Panc1 (cell line): Measurements from ENCODE around the gene LCE7A. TPM values are rescaled to one million over a fixed set of nuclear protein-coding genes. Genes with fewer than 3 reads are reported as not detected.

Experiments
- ATAC-seq: fragments of 200-7000 bp; cut with Tn5 transposase; 2 replicates; pipeline ENCODE4 v1.9.1; 2020; ENCODE audit warnings: mild to moderate bottlenecking, moderate library complexity
- BruUV-seq: library from RNA; stranded (reverse); fragments of 400-500 nt; replicated peaks from 2 replicates; lab custom pipeline; 2021; lab: Mats Ljungman, UMichigan
- CTCF ChIA-PET: fragments of 300-600 bp; sonication (Branson Sonifier 250); formaldehyde crosslinking; loops from one replicate; lab custom pipeline; 2022; ENCODE audit warnings: antibody characterized with exemption; lab: Charles Lee
- POLR2A ChIA-PET: fragments of 300-600 bp; sonication (Branson Sonifier 250); formaldehyde crosslinking; loops from one replicate; lab custom pipeline; 2022; ENCODE audit warnings: antibody characterized with exemption; lab: Charles Lee
- DNase-seq: peaks from one replicate; pipeline ENCODE4 v3.0.0-alpha.2; 2010; ENCODE audit warnings: low read depth, low spot score
- H3K27ac ChIP-seq: 2 replicates; pipeline ENCODE4 v1.5.1; 2011; ENCODE audit warnings: mild to moderate bottlenecking, low read length, inconsistent platforms
- H3K27me3 ChIP-seq: fragments of 200-500 bp; sonication (Bioruptor generic); 2 replicates; pipeline ENCODE4 v1.6.0; 2014; ENCODE audit warnings: low read length, inconsistent platforms; ENCODE audit not compliant: control insufficient read depth, insufficient read depth
- H3K36me3 ChIP-seq: fragments of 200-500 bp; sonication (Bioruptor generic); 2 replicates; pipeline ENCODE4 v1.5.1; 2014; ENCODE audit warnings: inconsistent platforms, mild to moderate bottlenecking, low read length, moderate library complexity; ENCODE audit not compliant: control insufficient read depth, insufficient read depth
- H3K4me1 ChIP-seq: 2 replicates; pipeline ENCODE4 v1.5.1; 2011; ENCODE audit warnings: inconsistent platforms, mild to moderate bottlenecking, low read length, moderate library complexity; ENCODE audit not compliant: control insufficient read depth, insufficient read depth
- H3K4me3 ChIP-seq, 2 experiments: 2 replicates each; pipeline ENCODE4 v1.5.1; 2011 to 2012; ENCODE audit warnings: low read depth in 2 of 2, low read length in 2 of 2, mild to moderate bottlenecking in 2 of 2, inconsistent platforms in 1 of 2, moderate library complexity in 1 of 2
- H3K9me3 ChIP-seq: fragments of 200-500 bp; sonication (Bioruptor generic); 2 replicates; pipeline ENCODE4 v1.5.1; 2014; ENCODE audit warnings: low read depth, mild to moderate bottlenecking, inconsistent platforms, low read length, moderate library complexity; ENCODE audit not compliant: control insufficient read depth, insufficient read depth
- CTCF ChIP-seq: fragments of 450-650 bp; IDR thresholded peaks from 2 replicates; pipeline ENCODE4 v1.5.1; 2017; ENCODE audit warnings: mild to moderate bottlenecking
- POLR2AphosphoS5 ChIP-seq: IDR thresholded peaks from 2 replicates; pipeline ENCODE4 v1.6.1; 2012; ENCODE audit warnings: mild to moderate bottlenecking, low read depth, low read length, moderate library complexity
- REST ChIP-seq, 2 experiments: IDR thresholded peaks; 2 replicates each; pipeline ENCODE4 v1.6.1; 2011 to 2012; ENCODE audit warnings: low read depth in 2 of 2, control low read depth in 1 of 2, low read length in 1 of 2, mild to moderate bottlenecking in 1 of 2, moderate library complexity in 1 of 2; ENCODE audit not compliant: insufficient read depth in 1 of 2
- SIN3A ChIP-seq: IDR thresholded peaks from 2 replicates; pipeline ENCODE4 v1.6.1; 2012; ENCODE audit warnings: low read depth, mild to moderate bottlenecking, low read length, moderate library complexity, borderline replicate concordance; ENCODE audit not compliant: insufficient read depth
- TCF7L2 ChIP-seq: IDR thresholded peaks from 2 replicates; pipeline ENCODE4 v1.6.1; 2011; ENCODE audit warnings: mild to moderate bottlenecking, low read depth, low read length, inconsistent platforms
- in situ Hi-C: cut with HindIII; loops from 2 replicates; pipeline ENCODE4 v1.10.0; 2016; ENCODE audit warnings: low sequenced_read_pairs, low pct_unique_long_range_greater_than_20kb
- intact Hi-C: fragments of 100-400 bp; cut with micrococcal nuclease; formaldehyde crosslinking; loops from one replicate; pipeline ENCODE4 v1.10.0; 2022; ENCODE audit not compliant: unreplicated experiment
- total RNA-seq: library from RNA; stranded (reverse); gene quantifications from one replicate; pipeline ENCODE4 v1.2.1, GENCODE V29; 2021; ENCODE audit not compliant: unreplicated experiment

LCE7A gene
- total RNA-seq, 1 experiment from 2014 or later, result not detected

GRCh38 chr1:152909206-152909605, 49.4 kb downstream of the LCE7A start:
- CTCF ChIA-PET, result no interaction called here

More at GRCh38 chr1:152909206-152909605, 49.4 kb downstream of the LCE7A start:
- H3K27me3 ChIP-seq, result peaks cover 4% of the 10 kb centered on the region
- intact Hi-C loops (no loop called here), in situ Hi-C loops (no loop called here)
- H3K4me3 ChIP-seq, result no peak overlapping the region
- POLR2A ChIA-PET, result no interaction called here
- DNase-seq, result no peak
- no peaks in the 10 kb centered on the region for H3K4me1 ChIP-seq
- no peaks in the 10 kb centered on the region for H3K9me3 ChIP-seq
- H3K36me3 ChIP-seq, result no peaks in the 10 kb centered on the region
- no TSS peak for BruUV-seq
- ATAC-seq, result no peak
- H3K27ac ChIP-seq, result no peak overlapping the region
- TF ChIP-seq CTCF (no peak), POLR2AphosphoS5 (no peak), SIN3A (no peak), REST (IDR thresholded peaks at IDR 0.05; ENCODE audit: insufficient read depth in 1 of 2, low read depth in 2 of 2, low read length in 1 of 2) (no peak), TCF7L2 (no peak)

Other genes with a start within 250 kb of the LCE7A start
- gene LCE3B, start 246.2 kb upstream of the LCE7A start, total RNA-seq, result not detected
- gene LCE3A, start 236.9 kb upstream of the LCE7A start, total RNA-seq, result not detected
- gene LCE2D, start 196.6 kb upstream of the LCE7A start, total RNA-seq, result not detected
- not detected for gene LCE2C, start 184.7 kb upstream of the LCE7A start, total RNA-seq
- gene LCE2B, start 173.9 kb upstream of the LCE7A start, total RNA-seq, result not detected
- gene LCE2A, start 161.7 kb upstream of the LCE7A start, total RNA-seq, result not detected
- not detected for gene LCE4A, start 151.8 kb upstream of the LCE7A start, total RNA-seq
- gene KPRP, start 102.0 kb upstream of the LCE7A start, total RNA-seq, result not detected
- not detected for gene LCE1F, start 84.9 kb upstream of the LCE7A start, total RNA-seq
- gene LCE1E, start 73.7 kb upstream of the LCE7A start, total RNA-seq, result not detected
- gene LCE1D, start 63.3 kb upstream of the LCE7A start, total RNA-seq, result not detected
- gene LCE1C, start 53.3 kb upstream of the LCE7A start, total RNA-seq, result not detected
- not detected for gene LCE1B, start 48.0 kb upstream of the LCE7A start, total RNA-seq
- gene LCE1A, start 32.5 kb upstream of the LCE7A start, total RNA-seq, result not detected
- gene LCE6A, start 17.1 kb upstream of the LCE7A start, total RNA-seq, result not detected
- gene SMCP, start 18.3 kb downstream of the LCE7A start, total RNA-seq, result not detected
- gene IVL, start 48.5 kb downstream of the LCE7A start, total RNA-seq, result not detected
- not detected for gene SPRR5, start 87.2 kb downstream of the LCE7A start, total RNA-seq
- gene SPRR4, start 110.7 kb downstream of the LCE7A start, total RNA-seq, result not detected
- not detected for gene SPRR1A, start 124.1 kb downstream of the LCE7A start, total RNA-seq
- not detected for gene SPRR3, start 141.8 kb downstream of the LCE7A start, total RNA-seq
- not detected for gene SPRR1B, start 171.2 kb downstream of the LCE7A start, total RNA-seq
- not detected for gene SPRR2D, start 181.1 kb downstream of the LCE7A start, total RNA-seq
- gene SPRR2A, start 197.5 kb downstream of the LCE7A start, total RNA-seq, result not detected
- gene SPRR2B, start 211.6 kb downstream of the LCE7A start, total RNA-seq, result not detected
- gene SPRR2E, start 234.5 kb downstream of the LCE7A start, total RNA-seq, result not detected